Fibroblast of lung (primary cell): ENCODE results near the gene AGXT. TPM values are rescaled to one million over a fixed set of nuclear protein-coding genes. Genes with fewer than 3 reads are reported as not detected.

Experiments used
- DNase-seq, 2 donors: peaks; one replicate each; pipeline versions ENCODE4 v3.0.0 to v3.0.0-alpha.2; 2010; ENCODE audit warnings: low read depth in 2 of 2
- H2AFZ ChIP-seq: 2 replicates; pipeline ENCODE4 v1.5.1; 2012; ENCODE audit warnings: low read length, control low read depth, inconsistent platforms
- H3K27ac ChIP-seq: 2 replicates; pipeline ENCODE4 v1.5.1; 2011; ENCODE audit warnings: low read length, control low read depth; ENCODE audit not compliant: insufficient read depth
- H3K27me3 ChIP-seq: 2 replicates; pipeline ENCODE4 v1.5.1; 2011; ENCODE audit warnings: mild to moderate bottlenecking, low read length; ENCODE audit not compliant: control insufficient read depth, insufficient read depth
- H3K36me3 ChIP-seq: 2 replicates; pipeline ENCODE4 v1.5.1; 2011; ENCODE audit warnings: low read length; ENCODE audit not compliant: control insufficient read depth, insufficient read depth
- H3K4me1 ChIP-seq: 2 replicates; pipeline ENCODE4 v1.5.1; 2011; ENCODE audit warnings: low read length; ENCODE audit not compliant: control insufficient read depth, insufficient read depth; ENCODE audit errors: extremely low read depth
- H3K4me2 ChIP-seq: 2 replicates; pipeline ENCODE4 v1.5.1; 2011; ENCODE audit warnings: low read length, control low read depth; ENCODE audit not compliant: insufficient read depth; ENCODE audit errors: extremely low read depth
- H3K4me3 ChIP-seq, 4 experiments: fragments of 200-600 bp in 1 of 4; sonication (generic) in 1 of 4; replicated peaks in 1 of 4; 2 replicates each; pipeline ENCODE4 v1.5.1; 2011 to 2016; ENCODE audit warnings: low read length in 4 of 4, low read depth in 3 of 4, mild to moderate bottlenecking in 3 of 4, control low read depth in 2 of 4, inconsistent platforms in 1 of 4, mixed read lengths in 1 of 4; ENCODE audit not compliant: insufficient read depth in 1 of 4; ENCODE audit errors: control extremely low read depth in 1 of 4
- H3K79me2 ChIP-seq: 2 replicates; pipeline ENCODE4 v1.5.1; 2012; ENCODE audit warnings: mild to moderate bottlenecking, low read length, inconsistent platforms; ENCODE audit not compliant: control insufficient read depth, insufficient read depth
- H3K9ac ChIP-seq: 2 replicates; pipeline ENCODE4 v1.5.1; 2011; ENCODE audit warnings: mild to moderate bottlenecking, low read length, control low read depth; ENCODE audit not compliant: insufficient read depth
- H3K9me3 ChIP-seq: 2 replicates; pipeline ENCODE4 v1.5.1; 2012; ENCODE audit warnings: low read depth, low read length; ENCODE audit not compliant: control insufficient read depth, insufficient read depth
- H4K20me1 ChIP-seq: 2 replicates; pipeline ENCODE4 v1.5.1; 2011; ENCODE audit warnings: low read length; ENCODE audit not compliant: control insufficient read depth, insufficient read depth; ENCODE audit errors: extremely low read depth
- CTCF ChIP-seq, 2 donors: IDR thresholded peaks in 1 of 2; conservative IDR thresholded peaks in 1 of 2; 1 replicate in 1 of 2; 2 replicates in 1 of 2; pipeline ENCODE4 v1.5.1; 2011 to 2012; ENCODE audit warnings: low read length in 2 of 2, control low read depth in 1 of 2, inconsistent platforms in 1 of 2, low read depth in 1 of 2, mild to moderate bottlenecking in 1 of 2
- EZH2 ChIP-seq: IDR thresholded peaks from 2 replicates; pipeline ENCODE4 v1.5.1; 2012; ENCODE audit warnings: low read length, control low read depth, mild to moderate bottlenecking; ENCODE audit errors: missing control alignments
- polyA plus RNA-seq, 2 donors: library from polyadenylated mRNA; depleted of rRNA in 1 of 2; stranded (reverse) in 1 of 2; unstranded in 1 of 2; fragments of >200 nt; gene quantifications; 2 replicates each; pipeline ENCODE4 v1.2.1, GENCODE V29; 2011 to 2012; ENCODE audit warnings: missing spikeins in 1 of 2
- total RNA-seq: library from RNA; depleted of rRNA; stranded (reverse); fragments of >200 nt; gene quantifications from 2 replicates; pipeline ENCODE4 v1.2.1, GENCODE V29; 2014

AGXT gene
- total and polyA plus RNA-seq, 2 donors (not counting 1 experiment from before 2014, with no cell fraction given), result not detected

GRCh38 chr2:240852671-240853314, 15.8 kb upstream of the AGXT start:
- Histone ChIP-seq H3K36me3 (no peaks in the 10 kb centered on the region), H3K27me3 (no peaks in the 10 kb centered on the region), H3K9ac (no peak overlapping the region), H4K20me1 (no peaks in the 10 kb centered on the region), H3K9me3 (no peaks in the 10 kb centered on the region), H3K79me2 (no peaks in the 10 kb centered on the region), H3K27ac (no peak overlapping the region), H3K4me2 (no peak overlapping the region), H2AFZ (no peak overlapping the region), H3K4me3 (no peak overlapping the region), H3K4me1 (no peaks in the 10 kb centered on the region)
- DNase-seq, result no peak
- no peak for TF ChIP-seq EZH2
- TF ChIP-seq CTCF (conservative IDR thresholded peaks at IDR 0.05 in 1 of 2, IDR thresholded peaks at IDR 0.05 in 1 of 2; ENCODE audit: low read depth in 1 of 2, low read length in 2 of 2), result no peak

- Histone ChIP-seq H3K9ac (no peak overlapping the region), H2AFZ (no peak overlapping the region), H3K27ac (no peak overlapping the region), H3K9me3 (no peaks in the 10 kb centered on the region), H3K4me2 (no peak overlapping the region), H4K20me1 (no peaks in the 10 kb centered on the region), H3K27me3 (no peaks in the 10 kb centered on the region), H3K4me3 (no peak overlapping the region), H3K36me3 (no peaks in the 10 kb centered on the region), H3K4me1 (no peaks in the 10 kb centered on the region), H3K79me2 (no peaks in the 10 kb centered on the region)
- TF ChIP-seq CTCF (conservative IDR thresholded peaks at IDR 0.05 in 1 of 2, IDR thresholded peaks at IDR 0.05 in 1 of 2; ENCODE audit: low read depth in 1 of 2, low read length in 2 of 2) (no peak), EZH2 (no peak)
- DNase-seq, result no peak
Measured at GRCh38 chr2:240855670-240856069, 13.0 kb upstream of the AGXT start.

- Histone ChIP-seq H3K4me3 (no peak overlapping the region), H3K36me3 (no peaks in the 10 kb centered on the region), H3K27ac (no peak overlapping the region), H3K9me3 (no peaks in the 10 kb centered on the region), H3K9ac (no peak overlapping the region), H3K27me3 (no peaks in the 10 kb centered on the region), H3K4me2 (no peak overlapping the region), H3K79me2 (no peaks in the 10 kb centered on the region), H2AFZ (no peak overlapping the region), H4K20me1 (no peaks in the 10 kb centered on the region), H3K4me1 (no peaks in the 10 kb centered on the region)
- TF ChIP-seq EZH2, result no peak
- TF ChIP-seq CTCF (conservative IDR thresholded peaks at IDR 0.05 in 1 of 2, IDR thresholded peaks at IDR 0.05 in 1 of 2; ENCODE audit: low read depth in 1 of 2, low read length in 2 of 2), result peak in 1 of 2 donors; percentile 19
- no peak for DNase-seq
Measured at GRCh38 chr2:240856151-240856980, 12.3 kb upstream of the AGXT start.
